ENCODE data around the gene OR51T1. TPM values are rescaled to one million over a fixed set of nuclear protein-coding genes. Genes with fewer than 3 reads are reported as not detected.

OR51T1 gene
- total RNA-seq, 1 donor from 2014 or later: not detected

- Histone ChIP-seq H3K27me3 (ENCODE audit: low read depth) (no peaks in the 10 kb centered on the region), H3K27ac (no peak within 1 kb of the TSS), H3K4me3 (no peak within 1 kb of the TSS), H3K4me1 (no peaks in the 10 kb centered on the region), H3K9me3 (no peaks in the 10 kb centered on the region), H3K36me3 (no peaks in the 10 kb centered on the region)
- intact Hi-C loops (cut with DNase I): no loop called here
- no peak for ATAC-seq
- TF ChIP-seq CTCF (IDR thresholded peaks at IDR 0.05): no peak
- no peak for DNase-seq
Observed at GRCh38 chr11:4924239-4924638, 42.5 kb downstream of the OR51T1 start, which contains the start of gene OR51G1. OR51G1 (minus strand) TSS chr11:4924339; CDS start chr11:4924339, 0 bp downstream.

- Histone ChIP-seq H3K4me1 (no peaks in the 10 kb centered on the region), H3K9me3 (no peaks in the 10 kb centered on the region), H3K36me3 (no peaks in the 10 kb centered on the region), H3K4me3 (no peak overlapping the region), H3K27ac (no peak overlapping the region), H3K27me3 (ENCODE audit: low read depth) (no peaks in the 10 kb centered on the region)
- no peak for DNase-seq
- TF ChIP-seq CTCF (IDR thresholded peaks at IDR 0.05): no peak
- intact Hi-C loops (cut with DNase I): no loop called here
- no peak for ATAC-seq
Observed at GRCh38 chr11:4926608-4927007, 44.9 kb downstream of the OR51T1 start.

Other genes with a start within 250 kb of the OR51T1 start
- gene OR51D1, start 244.4 kb upstream of the OR51T1 start, total RNA-seq: not detected
- gene OR51E1, start 237.9 kb upstream of the OR51T1 start, total RNA-seq: not detected
- not detected for gene OR51E2, start 184.0 kb upstream of the OR51T1 start, total RNA-seq
- not detected for gene MMP26, start 177.1 kb upstream of the OR51T1 start, total RNA-seq
- not detected for gene OR51F1, start 112.0 kb upstream of the OR51T1 start, total RNA-seq
- not detected for gene OR52R1, start 77.5 kb upstream of the OR51T1 start, total RNA-seq
- not detected for gene OR51F2, start 60.6 kb upstream of the OR51T1 start, total RNA-seq
- gene OR51S1, start 32.7 kb upstream of the OR51T1 start, total RNA-seq: not detected
- gene OR51A7, start 21.9 kb downstream of the OR51T1 start, total RNA-seq: not detected
- gene OR51G2, start 37.5 kb downstream of the OR51T1 start, total RNA-seq: not detected
- gene OR51G1, start 42.4 kb downstream of the OR51T1 start, total RNA-seq: not detected
- not detected for gene OR51A4, start 65.7 kb downstream of the OR51T1 start, total RNA-seq
- not detected for gene OR51A2, start 73.8 kb downstream of the OR51T1 start, total RNA-seq
- not detected for gene OR51L1, start 113.0 kb downstream of the OR51T1 start, total RNA-seq
- not detected for gene OR52J3, start 164.6 kb downstream of the OR51T1 start, total RNA-seq
- gene OR52E2, start 177.7 kb downstream of the OR51T1 start, total RNA-seq: not detected
- gene OR52E1, start 187.7 kb downstream of the OR51T1 start, total RNA-seq: not detected